ENCODE measurements around the gene DNAAF2.
"Not testable (repeated sequence)": the region's sequence is repeated elsewhere in the genome, so short reads cannot be mapped to it uniquely, and the experiment has no call there.

Gene DNAAF2

DNA sequence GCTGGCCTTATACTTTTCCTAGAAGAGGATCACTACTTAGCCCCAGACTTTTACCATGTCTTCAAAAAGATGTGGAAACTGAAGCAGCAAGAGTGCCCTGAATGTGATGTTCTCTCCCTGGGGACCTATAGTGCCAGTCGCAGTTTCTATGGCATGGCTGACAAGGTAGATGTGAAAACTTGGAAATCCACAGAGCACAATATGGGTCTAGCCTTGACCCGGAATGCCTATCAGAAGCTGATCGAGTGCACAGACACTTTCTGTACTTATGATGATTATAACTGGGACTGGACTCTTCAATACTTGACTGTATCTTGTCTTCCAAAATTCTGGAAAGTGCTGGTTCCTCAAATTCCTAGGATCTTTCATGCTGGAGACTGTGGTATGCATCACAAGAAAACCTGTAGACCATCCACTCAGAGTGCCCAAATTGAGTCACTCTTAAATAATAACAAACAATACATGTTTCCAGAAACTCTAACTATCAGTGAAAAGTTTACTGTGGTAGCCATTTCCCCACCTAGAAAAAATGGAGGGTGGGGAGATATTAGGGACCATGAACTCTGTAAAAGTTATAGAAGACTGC is 12.9 kb downstream of the DNAAF2 start:
- DNase-seq (ENCODE audit: low read depth), result no peak

DNA sequence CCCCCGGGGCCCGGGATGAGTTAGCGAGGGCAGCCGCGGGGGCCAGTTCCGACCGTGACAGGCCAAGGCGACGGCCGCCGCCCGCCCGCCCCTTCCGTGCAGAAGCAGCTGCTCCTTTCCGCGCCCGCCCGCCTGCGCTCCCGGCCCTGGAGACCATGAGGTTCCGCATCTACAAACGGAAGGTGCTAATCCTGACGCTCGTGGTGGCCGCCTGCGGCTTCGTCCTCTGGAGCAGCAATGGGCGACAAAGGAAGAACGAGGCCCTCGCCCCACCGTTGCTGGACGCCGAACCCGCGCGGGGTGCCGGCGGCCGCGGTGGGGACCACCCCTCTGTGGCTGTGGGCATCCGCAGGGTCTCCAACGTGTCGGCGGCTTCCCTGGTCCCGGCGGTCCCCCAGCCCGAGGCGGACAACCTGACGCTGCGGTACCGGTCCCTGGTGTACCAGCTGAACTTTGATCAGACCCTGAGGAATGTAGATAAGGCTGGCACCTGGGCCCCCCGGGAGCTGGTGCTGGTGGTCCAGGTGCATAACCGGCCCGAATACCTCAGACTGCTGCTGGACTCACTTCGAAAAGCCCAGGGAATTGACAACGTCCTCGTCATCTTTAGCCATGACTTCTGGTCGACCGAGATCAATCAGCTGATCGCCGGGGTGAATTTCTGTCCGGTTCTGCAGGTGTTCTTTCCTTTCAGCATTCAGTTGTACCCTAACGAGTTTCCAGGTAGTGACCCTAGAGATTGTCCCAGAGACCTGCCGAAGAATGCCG is 13.7 kb downstream of the DNAAF2 start:
- DNase-seq (ENCODE audit: low read depth), result peak; percentile 35

DNA sequence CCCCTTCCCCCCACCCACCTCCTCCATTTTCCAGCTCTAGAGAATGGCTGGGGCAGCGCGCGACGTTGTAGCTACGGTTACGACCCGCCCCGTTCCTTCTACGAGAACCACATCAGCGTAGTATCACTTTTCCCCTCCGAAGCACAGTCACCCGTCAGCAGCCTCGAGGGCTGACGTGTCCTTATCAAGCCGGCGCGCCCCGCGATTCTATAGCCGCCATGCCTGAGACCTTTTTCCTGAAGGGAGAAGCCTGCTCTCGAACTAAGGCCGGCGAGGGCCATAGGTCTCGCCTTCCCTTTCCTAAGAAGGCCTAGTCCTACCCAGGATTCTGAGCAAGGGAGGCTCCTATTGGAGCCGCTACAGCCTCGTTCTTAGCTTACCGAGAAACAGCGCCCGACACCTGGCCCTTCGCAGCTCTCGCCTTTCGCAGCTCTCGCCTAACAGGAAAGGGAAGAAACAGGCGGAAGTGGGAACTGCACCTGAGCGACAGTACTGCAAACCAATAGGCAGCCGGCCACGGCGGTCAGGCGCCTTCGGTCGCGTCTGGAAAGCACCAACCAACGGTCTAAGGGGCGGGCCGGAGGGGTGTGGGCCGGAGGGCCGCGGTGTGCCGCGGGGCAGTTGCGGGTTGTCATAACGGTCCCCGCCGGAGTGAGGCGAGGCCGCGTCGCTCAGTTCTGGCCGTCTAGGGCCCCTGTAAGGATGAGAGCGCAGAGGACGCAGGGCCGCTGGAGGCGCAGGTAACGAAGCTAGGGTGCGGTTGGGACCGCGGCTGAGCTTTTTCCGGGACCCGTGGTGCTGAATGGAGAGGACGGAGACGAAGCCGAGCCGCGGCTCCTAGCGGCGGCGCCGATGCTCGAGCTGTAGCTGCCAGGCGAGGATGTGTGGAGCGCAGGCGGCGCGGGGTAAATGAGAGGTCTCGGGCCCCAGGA is 14.6 kb downstream of the DNAAF2 start, which contains the start of the genes MGAT2 and RPL36AL:
MGAT2 (plus strand) TSS at position 618 of the 932 bp plus-strand sequence. CDS start 470 bp downstream, outside the sequence.
RPL36AL (minus strand) TSS at position 445 of the 932 bp plus-strand sequence. CDS start 1,522 bp downstream, outside the sequence.
- DNase-seq (ENCODE audit: low read depth), result peak; percentile 89

DNA sequence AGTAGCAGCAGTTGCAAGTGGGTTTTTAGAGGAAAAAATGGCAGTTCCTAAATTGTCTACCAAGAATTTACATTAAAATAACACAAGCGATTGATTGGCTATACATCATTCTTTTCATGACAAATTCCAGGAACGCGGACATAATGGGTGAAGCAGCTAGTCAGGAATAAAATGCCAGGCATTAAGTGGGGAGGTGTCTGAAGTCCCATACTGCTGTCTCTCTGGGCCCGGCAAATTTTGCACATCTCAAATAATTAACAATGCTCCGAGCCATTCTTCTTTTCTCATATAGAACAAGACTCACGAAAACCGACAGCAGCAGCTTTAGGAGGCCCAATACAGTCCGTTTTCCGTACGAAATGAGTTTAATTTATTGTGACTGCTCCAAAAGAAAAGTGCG is 15.3 kb downstream of the DNAAF2 start:
- DNase-seq (ENCODE audit: low read depth), result no peak

DNA sequence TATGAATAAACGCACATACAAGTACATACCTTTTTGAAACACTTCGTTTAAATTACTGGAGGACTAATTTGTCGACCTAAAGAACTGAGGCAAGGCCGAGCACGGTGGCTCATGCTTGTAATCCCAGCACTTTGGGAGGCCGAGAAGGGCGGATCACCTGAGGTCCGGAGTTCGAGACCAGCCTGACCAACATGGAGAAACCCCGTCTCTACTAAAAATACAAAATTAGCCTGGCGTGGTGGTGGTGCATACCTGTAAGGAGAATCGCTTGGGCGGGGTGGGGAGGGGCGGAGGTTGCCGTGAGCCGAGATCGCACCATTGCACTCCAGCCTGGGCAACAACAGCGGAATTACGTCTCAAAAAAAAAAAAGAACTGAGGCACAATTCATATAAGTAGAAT is 15.8 kb downstream of the DNAAF2 start:
- DNase-seq (ENCODE audit: low read depth), result not testable (repeated sequence)

DNA sequence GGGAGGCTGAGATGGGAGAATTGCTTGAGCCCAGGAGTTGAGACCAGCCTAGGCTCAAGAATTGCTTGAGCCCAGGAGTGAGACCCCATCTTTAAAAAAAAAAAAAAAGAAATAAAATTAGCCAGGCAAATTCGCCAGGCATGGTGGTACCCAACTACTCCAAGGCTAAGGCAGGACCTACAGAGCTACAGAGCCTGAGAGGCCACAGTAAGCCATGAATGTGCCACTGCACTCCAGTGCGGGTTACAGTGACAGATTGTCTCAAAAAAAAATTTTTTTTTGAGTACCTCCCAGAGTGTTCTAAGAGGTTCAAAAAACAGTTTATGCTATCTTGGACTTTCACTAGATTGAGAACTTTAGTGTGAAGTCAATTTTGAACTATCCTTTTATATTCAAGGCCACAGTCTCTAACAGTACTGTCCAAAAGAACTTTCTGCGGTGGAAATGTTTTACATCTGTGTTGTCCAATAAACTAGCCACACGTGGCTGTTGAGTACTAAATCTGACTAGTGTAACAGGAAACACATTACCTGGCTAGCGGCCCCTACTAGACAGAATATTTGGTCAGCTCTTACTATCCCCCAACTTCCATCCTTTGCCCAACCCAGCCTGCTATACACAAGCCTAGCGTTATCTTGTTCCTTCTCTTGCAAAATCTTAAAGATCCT is 17.1 kb downstream of the DNAAF2 start:
- DNase-seq (ENCODE audit: low read depth), result no peak

DNA sequence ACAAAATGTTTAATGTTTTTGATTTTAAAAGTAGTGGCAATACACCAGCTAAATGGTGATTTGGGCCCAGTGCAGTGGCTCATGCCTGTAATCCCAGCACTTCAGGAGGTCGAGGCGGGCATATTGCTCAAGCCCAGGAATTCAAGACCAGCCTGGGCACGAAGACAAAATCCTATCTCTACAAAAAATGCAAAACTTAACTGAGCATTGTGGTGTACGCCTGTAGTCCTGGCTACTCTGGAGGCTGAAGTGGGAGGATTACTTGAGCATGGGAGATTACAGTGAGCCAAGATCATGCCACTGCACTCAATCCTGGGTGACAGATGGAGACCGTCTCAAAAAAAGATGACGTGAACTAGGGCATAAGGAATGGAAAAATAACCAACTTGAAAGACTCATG is 19.3 kb downstream of the DNAAF2 start:
- DNase-seq (ENCODE audit: low read depth), result no peak

DNA sequence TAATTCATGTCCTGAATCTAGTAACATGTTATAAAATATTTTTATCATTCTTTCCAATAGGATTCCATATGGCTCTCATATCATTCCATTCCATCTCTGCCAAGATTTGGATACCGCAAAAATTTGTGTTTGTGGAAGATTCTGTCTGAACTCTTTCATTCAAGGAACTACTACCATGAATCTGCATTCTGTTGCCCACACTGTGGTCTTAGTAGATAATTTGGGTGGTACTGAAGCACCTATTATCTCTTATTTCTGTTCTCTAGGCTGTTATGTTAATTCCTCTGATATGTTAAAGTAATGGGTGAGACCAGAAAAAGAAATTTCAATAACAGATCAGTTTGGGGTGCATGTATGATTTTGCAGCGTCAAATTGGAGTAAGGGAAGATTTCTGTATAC is 20.8 kb downstream of the DNAAF2 start:
- no peak for DNase-seq (ENCODE audit: low read depth)

DNA sequence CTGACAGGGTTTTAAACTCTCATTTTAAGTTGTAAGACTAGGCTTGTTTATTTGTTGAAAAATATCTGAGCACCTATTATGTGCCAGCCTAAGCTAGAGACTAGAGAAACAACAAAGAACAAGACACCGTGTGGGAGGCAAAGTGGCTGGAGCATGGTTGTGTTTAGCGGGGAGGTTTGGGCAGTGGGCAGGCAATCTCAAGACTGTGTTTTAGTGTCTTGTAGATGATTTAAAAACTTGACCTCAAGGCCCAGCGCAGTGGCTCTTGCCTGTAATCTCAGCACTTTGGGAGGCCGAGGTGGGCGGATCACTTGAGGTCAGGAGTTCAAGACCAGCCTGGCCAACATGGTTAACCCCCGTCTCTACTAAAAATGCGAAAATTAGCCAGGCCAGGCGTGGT is 22.4 kb downstream of the DNAAF2 start:
- DNase-seq (ENCODE audit: low read depth), result no peak

DNA sequence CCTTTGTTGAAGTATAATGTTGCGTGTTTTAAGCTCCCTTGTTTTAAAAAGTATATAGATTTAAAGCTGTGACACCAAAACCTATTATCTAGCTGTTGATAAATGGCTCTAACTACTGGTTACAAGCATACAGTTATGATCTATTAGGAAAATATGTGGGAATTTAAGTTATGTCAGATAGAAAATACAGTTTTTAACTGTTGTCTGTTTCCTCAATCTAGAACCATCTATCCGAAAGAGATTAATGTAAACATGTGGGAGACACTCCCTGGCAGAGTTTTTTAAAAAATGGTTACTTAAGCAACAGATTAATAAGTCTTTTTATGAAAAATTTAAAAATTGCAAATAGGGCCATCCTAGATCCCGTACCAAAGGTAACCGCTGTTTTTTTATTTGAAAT is 22.8 kb downstream of the DNAAF2 start:
- DNase-seq (ENCODE audit: low read depth), result no peak

DNA sequence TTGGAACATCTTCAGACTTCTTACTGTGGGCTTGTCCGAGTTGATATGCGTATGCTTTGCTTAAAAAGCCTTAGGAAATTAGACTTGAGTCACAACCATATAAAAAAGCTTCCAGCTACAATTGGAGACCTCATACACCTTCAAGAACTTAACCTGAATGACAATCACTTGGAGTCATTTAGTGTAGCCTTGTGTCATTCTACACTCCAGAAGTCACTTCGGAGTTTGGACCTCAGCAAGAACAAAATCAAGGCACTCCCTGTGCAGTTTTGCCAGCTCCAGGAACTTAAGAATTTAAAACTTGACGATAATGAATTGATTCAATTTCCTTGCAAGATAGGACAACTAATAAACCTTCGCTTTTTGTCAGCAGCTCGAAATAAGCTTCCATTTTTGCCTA is 27.5 kb downstream of the DNAAF2 start:
- DNase-seq (ENCODE audit: low read depth), result no peak

DNA sequence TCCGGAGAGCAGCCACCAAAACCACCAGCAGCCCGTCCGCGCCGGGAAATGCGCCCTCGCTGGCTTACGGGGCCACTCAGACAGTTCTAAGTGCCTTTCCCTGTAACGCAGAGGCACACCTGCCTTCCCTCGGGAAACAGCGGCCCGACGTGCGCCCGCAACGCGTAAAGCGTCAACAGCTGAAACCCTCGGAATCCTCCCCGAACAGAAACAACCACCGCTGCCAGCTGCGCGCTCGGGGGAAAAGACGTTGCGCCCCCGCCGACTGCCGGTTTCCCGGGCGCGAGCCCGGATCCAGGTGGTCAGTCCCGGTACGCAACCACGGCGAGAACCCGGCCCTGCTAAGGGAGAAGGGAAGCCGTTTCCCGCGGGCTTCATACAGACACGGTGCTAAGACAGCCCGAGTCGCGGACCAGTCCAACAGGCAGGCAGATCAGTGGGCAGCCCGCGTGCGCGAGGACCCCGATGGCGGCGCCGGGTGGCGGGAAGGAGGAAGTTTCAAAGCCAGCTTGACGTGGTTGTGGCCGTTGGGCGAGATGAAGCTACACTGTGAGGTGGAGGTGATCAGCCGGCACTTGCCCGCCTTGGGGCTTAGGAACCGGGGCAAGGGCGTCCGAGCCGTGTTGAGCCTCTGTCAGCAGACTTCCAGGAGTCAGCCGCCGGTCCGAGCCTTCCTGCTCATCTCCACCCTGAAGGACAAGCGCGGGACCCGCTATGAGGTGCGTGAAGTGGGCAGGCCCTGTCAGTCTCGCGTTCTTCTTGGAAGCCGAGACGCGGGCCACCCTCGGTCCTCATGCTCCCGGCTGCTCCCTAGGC is 36.4 kb downstream of the DNAAF2 start, which contains the start of gene LRR1:
LRR1 (plus strand) TSS at position 456 of the 816 bp plus-strand sequence; CDS start at position 537, 81 bp downstream.
- DNase-seq (ENCODE audit: low read depth), result peak; percentile 67

DNA sequence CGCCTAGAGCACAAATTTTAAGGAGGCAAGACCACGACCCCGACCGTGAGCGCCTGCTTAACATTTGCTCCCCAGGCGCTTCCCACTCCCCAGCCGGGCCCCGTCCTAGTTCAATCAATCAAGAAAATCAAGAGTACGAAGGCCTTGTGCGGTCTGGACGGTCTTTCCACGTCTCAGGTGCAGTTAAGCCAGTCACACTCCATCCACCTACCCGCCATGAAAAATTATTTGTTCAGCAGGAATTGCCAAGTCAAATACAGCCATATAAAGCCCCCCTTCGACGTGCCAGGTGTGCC is 36.9 kb downstream of the DNAAF2 start:
- no peak for DNase-seq (ENCODE audit: low read depth)

DNA sequence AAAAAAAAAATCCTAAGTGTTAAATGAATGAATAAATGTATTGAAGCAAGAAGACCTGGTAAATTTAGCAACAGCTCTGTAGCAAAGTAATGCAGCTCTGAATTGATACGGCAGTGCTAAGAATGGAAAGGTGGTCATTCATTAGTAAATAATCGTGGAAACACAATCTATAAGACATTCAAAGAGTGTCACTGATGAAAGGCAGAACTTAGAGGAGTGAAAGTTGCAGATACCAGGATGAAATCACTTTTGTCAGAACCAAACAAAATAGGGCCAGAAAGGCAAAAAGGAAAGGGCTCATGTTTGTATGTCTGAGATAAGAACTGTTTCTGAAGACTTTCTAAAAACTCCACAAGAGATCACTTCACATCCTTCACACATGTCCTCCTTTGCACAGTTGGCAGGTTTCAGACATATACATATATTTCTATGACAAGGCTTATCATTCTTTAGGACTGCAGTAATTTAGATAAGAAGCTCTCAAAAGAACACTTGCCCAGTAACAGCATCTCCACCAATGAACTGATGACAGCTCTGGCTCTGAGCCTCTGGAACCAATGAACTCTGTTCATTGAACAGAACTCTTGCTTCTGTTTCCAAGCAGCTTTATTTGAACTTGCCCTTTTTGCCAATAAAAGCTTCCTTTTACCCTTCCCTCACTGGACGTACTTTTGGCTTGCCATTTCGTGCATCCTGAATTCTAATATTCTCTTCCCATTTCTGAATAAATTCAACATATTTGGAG is 40.5 kb downstream of the DNAAF2 start:
- no peak for DNase-seq (ENCODE audit: low read depth)

DNA sequence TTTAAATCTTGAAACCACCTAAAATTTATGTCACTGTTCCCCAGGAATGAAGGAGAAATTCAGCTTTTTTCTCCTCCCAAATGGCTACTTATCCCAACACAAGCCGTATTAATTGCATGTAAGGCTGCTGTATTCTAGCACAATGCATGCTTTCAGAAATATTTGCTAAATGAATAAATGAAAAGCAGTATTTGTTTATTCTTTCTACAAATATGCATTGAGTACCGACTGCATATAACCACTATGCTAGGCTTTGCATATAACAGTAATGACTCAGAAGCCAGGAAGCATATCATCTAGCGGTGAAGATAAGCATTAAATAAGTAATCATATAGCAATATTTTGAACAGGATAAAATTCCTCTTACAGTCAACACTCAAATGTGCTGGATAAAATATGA is 42.0 kb downstream of the DNAAF2 start:
- no peak for DNase-seq (ENCODE audit: low read depth)

DNA sequence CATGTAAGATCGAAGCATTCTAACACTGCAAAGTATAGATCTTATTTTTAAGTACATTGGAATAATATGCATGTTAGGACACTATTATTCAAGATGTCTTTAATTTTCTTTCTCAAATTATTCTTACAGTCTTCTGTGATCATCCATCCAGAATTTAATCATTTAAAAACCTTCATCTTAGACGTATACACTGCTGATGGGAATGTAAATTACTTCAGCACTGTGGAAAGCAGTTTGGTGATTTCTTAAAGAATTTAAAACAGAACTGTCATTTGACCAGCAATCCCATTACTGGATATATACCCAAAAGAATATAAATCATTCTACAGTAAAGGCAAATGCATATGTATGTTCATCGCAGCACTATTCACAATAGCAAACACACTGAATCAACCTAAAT is 45.7 kb downstream of the DNAAF2 start:
- DNase-seq (ENCODE audit: low read depth), result no peak

DNA sequence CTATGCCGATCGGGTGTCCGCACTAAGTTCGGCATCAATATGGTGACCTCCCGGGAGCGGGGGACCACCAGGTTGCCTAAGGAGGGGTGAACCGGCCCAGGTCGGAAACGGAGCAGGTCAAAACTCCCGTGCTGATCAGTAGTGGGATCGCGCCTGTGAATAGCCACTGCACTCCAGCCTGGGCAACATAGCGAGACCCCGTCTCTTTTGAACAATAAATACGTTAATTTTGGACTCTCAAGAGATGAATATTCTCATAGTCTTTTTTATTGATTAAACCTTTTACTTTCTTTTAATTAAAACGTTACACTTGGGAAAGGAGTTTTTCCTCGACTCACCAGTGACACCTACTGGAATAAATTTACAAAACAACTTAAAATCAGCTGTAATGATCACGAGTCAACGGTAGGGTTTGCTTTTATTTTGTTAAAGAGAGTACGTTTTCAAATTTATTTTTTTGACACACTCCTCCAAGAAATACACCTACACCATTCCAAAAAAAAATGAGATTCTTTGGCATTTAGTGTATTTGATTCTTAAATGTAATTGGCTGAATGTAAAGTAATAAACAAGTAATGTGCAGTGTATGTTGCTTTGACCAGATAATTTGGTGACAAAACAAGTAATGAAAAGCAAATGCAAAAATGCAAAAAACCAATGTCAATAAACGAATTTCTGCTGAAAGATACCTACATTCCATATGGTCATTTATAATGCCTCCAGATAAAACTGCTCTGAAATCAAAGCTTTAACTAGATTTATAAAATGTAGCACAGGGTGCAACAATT is 48.2 kb downstream of the DNAAF2 start:
- DNase-seq (ENCODE audit: low read depth), result peak; percentile 12

DNA sequence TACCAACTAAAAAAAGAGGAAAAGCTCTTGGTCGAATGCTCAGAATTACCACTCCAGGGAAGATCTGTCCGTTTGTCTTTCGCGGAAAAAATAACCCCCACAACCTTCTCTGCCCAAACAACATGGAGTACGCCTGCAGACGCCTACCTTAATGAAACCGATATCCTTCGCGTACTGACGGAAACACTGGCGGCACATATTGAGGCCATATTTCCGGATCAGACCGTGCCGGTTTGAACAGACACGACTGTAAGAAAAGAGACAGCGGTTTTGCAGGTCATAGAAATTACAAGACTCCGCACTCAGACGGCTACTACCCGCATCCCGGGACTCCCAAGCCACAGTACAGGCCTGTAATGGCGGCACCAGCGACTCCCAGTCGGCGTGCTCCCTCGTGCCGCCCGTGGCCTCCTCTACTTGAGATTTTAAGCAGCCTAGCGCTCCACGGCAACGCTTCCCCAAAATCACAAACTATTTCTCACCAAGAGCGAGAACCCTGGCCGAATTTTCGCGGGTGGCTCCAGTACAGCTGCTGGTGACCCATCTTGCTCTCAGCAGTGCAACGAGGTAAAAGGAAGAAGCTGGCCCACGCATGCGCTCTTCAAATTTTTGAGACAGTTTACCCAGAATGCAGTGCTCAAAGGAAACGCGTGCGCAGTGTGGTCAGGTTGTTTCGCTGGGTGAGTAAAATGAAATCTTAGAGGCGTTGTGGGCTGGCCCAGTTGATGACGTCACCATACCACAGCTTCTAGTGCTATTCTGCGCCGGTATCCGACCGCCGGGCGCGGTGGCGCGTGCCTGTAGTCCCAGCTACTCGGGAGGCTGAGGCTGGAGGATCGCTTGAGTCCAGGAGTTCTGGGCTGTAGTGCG is 49.0 kb downstream of the DNAAF2 start, which contains the start of gene RPS29:
RPS29 (minus strand) TSS at position 578 of the 870 bp plus-strand sequence; CDS start at position 544, 34 bp downstream.
- peak; percentile 97 for DNase-seq (ENCODE audit: low read depth)
